IPS DF 4.7 (cell line): ENCODE data around the gene KIF4A.

Source experiments
- DNase-seq: peaks from one replicate; pipeline ENCODE4 v3.0.0-alpha.2; 2013; ENCODE audit warnings: low spot score; ENCODE audit errors: extremely low read depth

The KIF4A gene

GRCh38 chrX:70437921-70438665, 148.2 kb downstream of the KIF4A start:
- no peak for DNase-seq

GRCh38 chrX:70439016-70439415, 149.1 kb downstream of the KIF4A start:
- no peak for DNase-seq

- DNase-seq, result no peak
These were observed 152.3 kb downstream of the KIF4A start for GRCh38 chrX:70442224-70442623.

GRCh38 chrX:70444326-70444945, 154.5 kb downstream of the KIF4A start, which contains the start of gene DLG3:
TSS of gene DLG3 (plus strand) at chrX:70444835. CDS start at chrX:70445202, 367 bp downstream.
- DNase-seq, result no peak

- DNase-seq, result no peak
These were observed 155.2 kb downstream of the KIF4A start for GRCh38 chrX:70444946-70445656.

GRCh38 chrX:70445951-70446350, 156.0 kb downstream of the KIF4A start:
- DNase-seq, result no peak

- DNase-seq, result no peak
These were observed 156.8 kb downstream of the KIF4A start for GRCh38 chrX:70446380-70447350.

GRCh38 chrX:70449457-70449966, 159.6 kb downstream of the KIF4A start:
- no peak for DNase-seq

- DNase-seq, result no peak
These were observed 162.3 kb downstream of the KIF4A start for GRCh38 chrX:70452143-70452733.

- no peak for DNase-seq
These were observed 163.2 kb downstream of the KIF4A start for GRCh38 chrX:70453024-70453618.

- no peak for DNase-seq
These were observed 164.8 kb downstream of the KIF4A start for GRCh38 chrX:70454441-70455365.

GRCh38 chrX:70455366-70456202, 165.7 kb downstream of the KIF4A start:
- DNase-seq, result no peak

GRCh38 chrX:70456256-70456655, 166.4 kb downstream of the KIF4A start:
- DNase-seq, result no peak

- no peak for DNase-seq
These were observed 171.1 kb downstream of the KIF4A start for GRCh38 chrX:70461026-70461425.

GRCh38 chrX:70464051-70464450, 174.1 kb downstream of the KIF4A start:
- DNase-seq, result no peak

GRCh38 chrX:70466968-70467367, 177.1 kb downstream of the KIF4A start:
- DNase-seq, result no peak

- no peak for DNase-seq
These were observed 178.8 kb downstream of the KIF4A start for GRCh38 chrX:70468709-70469108.
